ENCODE measurements around the gene TRAPPC11. TPM values are rescaled to one million over a fixed set of nuclear protein-coding genes. Genes with fewer than 3 reads are reported as not detected.

Gene TRAPPC11
- total and polyA plus RNA-seq, 2 experiments from 2014 or later = 15.0 to 42.7 TPM

- TF ChIP-seq, protein P1, sequence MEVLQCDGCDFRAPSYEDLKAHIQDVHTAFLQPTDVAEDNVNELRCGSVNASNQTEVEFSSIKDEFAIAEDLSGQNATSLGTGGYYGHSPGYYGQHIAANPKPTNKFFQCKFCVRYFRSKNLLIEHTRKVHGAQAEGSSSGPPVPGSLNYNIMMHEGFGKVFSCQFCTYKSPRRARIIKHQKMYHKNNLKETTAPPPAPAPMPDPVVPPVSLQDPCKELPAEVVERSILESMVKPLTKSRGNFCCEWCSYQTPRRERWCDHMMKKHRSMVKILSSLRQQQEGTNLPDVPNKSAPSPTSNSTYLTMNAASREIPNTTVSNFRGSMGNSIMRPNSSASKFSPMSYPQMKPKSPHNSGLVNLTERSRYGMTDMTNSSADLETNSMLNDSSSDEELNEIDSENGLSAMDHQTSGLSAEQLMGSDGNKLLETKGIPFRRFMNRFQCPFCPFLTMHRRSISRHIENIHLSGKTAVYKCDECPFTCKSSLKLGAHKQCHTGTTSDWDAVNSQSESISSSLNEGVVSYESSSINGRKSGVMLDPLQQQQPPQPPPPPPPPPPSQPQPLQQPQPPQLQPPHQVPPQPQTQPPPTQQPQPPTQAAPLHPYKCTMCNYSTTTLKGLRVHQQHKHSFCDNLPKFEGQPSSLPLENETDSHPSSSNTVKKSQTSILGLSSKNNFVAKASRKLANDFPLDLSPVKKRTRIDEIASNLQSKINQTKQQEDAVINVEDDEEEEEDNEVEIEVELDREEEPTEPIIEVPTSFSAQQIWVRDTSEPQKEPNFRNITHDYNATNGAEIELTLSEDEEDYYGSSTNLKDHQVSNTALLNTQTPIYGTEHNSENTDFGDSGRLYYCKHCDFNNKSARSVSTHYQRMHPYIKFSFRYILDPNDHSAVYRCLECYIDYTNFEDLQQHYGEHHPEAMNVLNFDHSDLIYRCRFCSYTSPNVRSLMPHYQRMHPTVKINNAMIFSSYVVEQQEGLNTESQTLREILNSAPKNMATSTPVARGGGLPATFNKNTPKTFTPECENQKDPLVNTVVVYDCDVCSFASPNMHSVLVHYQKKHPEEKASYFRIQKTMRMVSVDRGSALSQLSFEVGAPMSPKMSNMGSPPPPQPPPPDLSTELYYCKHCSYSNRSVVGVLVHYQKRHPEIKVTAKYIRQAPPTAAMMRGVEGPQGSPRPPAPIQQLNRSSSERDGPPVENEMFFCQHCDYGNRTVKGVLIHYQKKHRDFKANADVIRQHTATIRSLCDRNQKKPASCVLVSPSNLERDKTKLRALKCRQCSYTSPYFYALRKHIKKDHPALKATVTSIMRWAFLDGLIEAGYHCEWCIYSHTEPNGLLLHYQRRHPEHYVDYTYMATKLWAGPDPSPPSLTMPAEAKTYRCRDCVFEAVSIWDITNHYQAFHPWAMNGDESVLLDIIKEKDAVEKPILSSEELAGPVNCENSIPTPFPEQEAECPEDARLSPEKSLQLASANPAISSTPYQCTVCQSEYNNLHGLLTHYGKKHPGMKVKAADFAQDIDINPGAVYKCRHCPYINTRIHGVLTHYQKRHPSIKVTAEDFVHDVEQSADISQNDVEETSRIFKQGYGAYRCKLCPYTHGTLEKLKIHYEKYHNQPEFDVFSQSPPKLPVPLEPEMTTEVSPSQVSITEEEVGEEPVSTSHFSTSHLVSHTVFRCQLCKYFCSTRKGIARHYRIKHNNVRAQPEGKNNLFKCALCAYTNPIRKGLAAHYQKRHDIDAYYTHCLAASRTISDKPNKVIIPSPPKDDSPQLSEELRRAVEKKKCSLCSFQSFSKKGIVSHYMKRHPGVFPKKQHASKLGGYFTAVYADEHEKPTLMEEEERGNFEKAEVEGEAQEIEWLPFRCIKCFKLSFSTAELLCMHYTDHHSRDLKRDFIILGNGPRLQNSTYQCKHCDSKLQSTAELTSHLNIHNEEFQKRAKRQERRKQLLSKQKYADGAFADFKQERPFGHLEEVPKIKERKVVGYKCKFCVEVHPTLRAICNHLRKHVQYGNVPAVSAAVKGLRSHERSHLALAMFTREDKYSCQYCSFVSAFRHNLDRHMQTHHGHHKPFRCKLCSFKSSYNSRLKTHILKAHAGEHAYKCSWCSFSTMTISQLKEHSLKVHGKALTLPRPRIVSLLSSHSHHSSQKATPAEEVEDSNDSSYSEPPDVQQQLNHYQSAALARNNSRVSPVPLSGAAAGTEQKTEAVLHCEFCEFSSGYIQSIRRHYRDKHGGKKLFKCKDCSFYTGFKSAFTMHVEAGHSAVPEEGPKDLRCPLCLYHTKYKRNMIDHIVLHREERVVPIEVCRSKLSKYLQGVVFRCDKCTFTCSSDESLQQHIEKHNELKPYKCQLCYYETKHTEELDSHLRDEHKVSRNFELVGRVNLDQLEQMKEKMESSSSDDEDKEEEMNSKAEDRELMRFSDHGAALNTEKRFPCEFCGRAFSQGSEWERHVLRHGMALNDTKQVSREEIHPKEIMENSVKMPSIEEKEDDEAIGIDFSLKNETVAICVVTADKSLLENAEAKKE (CRISPR knock-in tag; IDR thresholded peaks at IDR 0.05) = no peak
- TF ChIP-seq, protein P2, sequence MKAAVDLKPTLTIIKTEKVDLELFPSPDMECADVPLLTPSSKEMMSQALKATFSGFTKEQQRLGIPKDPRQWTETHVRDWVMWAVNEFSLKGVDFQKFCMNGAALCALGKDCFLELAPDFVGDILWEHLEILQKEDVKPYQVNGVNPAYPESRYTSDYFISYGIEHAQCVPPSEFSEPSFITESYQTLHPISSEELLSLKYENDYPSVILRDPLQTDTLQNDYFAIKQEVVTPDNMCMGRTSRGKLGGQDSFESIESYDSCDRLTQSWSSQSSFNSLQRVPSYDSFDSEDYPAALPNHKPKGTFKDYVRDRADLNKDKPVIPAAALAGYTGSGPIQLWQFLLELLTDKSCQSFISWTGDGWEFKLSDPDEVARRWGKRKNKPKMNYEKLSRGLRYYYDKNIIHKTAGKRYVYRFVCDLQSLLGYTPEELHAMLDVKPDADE (IDR thresholded peaks at IDR 0.05) = no peak
- TF ChIP-seq POLR2AphosphoS5 (IDR thresholded peaks at IDR 0.05; ENCODE audit: low read depth) = no peak
- TF ChIP-seq STAT1 (IDR thresholded peaks at IDR 0.05; ENCODE audit: unreplicated experiment) = no peak
- no peak for TF ChIP-seq ZNF331 (CRISPR knock-in tag; IDR thresholded peaks at IDR 0.05; ENCODE audit: low read depth)
- no peak for TF ChIP-seq JUNB (IDR thresholded peaks at IDR 0.05; ENCODE audit: unreplicated experiment)
- no peak for TF ChIP-seq ZNF114 (CRISPR knock-in tag; IDR thresholded peaks at IDR 0.05)
These were observed 69.4 kb downstream of the TRAPPC11 start (continued) for GRCh38 chr4:183728223-183729068.

DNA sequence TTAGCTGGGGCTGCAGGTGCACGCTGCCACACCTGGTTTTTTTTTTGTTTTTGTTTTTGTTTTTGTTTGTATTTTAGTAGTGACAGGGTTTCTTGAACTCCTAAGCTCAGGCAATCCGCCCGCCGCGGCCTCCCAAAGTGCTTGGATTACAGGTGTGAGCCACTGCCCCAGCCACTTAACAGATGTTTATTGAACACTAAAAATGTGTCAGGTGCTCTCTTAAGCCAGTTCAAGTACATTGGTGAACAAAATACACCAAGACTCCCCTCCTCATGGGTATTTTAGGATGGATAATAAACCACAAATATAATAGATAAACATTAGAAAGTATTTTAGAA is 69.9 kb downstream of the TRAPPC11 start:
- ATAC-seq = no peak
- H3K4me3 Mint-ChIP-seq = no peak overlapping the region
- H3K27ac ChIP-seq (ENCODE audit: low read depth) = no peak overlapping the region
- TF ChIP-seq ZNF114 (CRISPR knock-in tag; IDR thresholded peaks at IDR 0.05) (no peak), EZH2phosphoT487 (IDR thresholded peaks at IDR 0.05; ENCODE audit: unreplicated experiment) (no peak), ZNF331 (CRISPR knock-in tag; IDR thresholded peaks at IDR 0.05; ENCODE audit: low read depth) (no peak), CREB1 (CRISPR knock-in tag; IDR thresholded peaks at IDR 0.05; ENCODE audit: low read depth) (no peak), NANOG (IDR thresholded peaks at IDR 0.05; ENCODE audit: borderline replicate concordance) (no peak)
- TF ChIP-seq, protein P2 (IDR thresholded peaks at IDR 0.05) = no peak
- TF ChIP-seq, protein P3, sequence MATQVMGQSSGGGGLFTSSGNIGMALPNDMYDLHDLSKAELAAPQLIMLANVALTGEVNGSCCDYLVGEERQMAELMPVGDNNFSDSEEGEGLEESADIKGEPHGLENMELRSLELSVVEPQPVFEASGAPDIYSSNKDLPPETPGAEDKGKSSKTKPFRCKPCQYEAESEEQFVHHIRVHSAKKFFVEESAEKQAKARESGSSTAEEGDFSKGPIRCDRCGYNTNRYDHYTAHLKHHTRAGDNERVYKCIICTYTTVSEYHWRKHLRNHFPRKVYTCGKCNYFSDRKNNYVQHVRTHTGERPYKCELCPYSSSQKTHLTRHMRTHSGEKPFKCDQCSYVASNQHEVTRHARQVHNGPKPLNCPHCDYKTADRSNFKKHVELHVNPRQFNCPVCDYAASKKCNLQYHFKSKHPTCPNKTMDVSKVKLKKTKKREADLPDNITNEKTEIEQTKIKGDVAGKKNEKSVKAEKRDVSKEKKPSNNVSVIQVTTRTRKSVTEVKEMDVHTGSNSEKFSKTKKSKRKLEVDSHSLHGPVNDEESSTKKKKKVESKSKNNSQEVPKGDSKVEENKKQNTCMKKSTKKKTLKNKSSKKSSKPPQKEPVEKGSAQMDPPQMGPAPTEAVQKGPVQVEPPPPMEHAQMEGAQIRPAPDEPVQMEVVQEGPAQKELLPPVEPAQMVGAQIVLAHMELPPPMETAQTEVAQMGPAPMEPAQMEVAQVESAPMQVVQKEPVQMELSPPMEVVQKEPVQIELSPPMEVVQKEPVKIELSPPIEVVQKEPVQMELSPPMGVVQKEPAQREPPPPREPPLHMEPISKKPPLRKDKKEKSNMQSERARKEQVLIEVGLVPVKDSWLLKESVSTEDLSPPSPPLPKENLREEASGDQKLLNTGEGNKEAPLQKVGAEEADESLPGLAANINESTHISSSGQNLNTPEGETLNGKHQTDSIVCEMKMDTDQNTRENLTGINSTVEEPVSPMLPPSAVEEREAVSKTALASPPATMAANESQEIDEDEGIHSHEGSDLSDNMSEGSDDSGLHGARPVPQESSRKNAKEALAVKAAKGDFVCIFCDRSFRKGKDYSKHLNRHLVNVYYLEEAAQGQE (IDR thresholded peaks at IDR 0.05; ENCODE audit: unreplicated experiment) = no peak

More for the DNA sequence above, 69.9 kb downstream of the TRAPPC11 start:
- Mint-ChIP-seq H3K36me3 (ENCODE audit: low read depth) (peaks cover 3% of the 10 kb centered on the region; the same call in 1 of the 3 replicates), H3K4me1 (peaks cover 1% of the 10 kb centered on the region; the same call in 1 of the 3 replicates), H3K9me3 (peaks cover 3% of the 10 kb centered on the region), H3K27ac (no peak overlapping the region), H3K27me3 (ENCODE audit: insufficient read depth, low read depth, poor library complexity) (peaks cover 6% of the 10 kb centered on the region)
- no peak for DNase-seq (ENCODE audit: low spot score)
- Histone ChIP-seq H2AFZ (no peak overlapping the region), H3K4me3 (no peak overlapping the region), H3K9me2 (ENCODE audit: insufficient read depth) (0 out of 2 replicates have a peak, but pooled peaks cover 5% of the 10 kb centered on the region), H3K36me3 (ENCODE audit: insufficient read depth) (no peaks in the 10 kb centered on the region), H3K27me3 (ENCODE audit: insufficient read depth) (no peaks in the 10 kb centered on the region), H4K20me1 (replicated peaks; ENCODE audit: insufficient read depth) (no peaks in the 10 kb centered on the region), H3K79me2 (replicated peaks; ENCODE audit: insufficient read depth) (no peaks in the 10 kb centered on the region), H3F3A (replicated peaks; ENCODE audit: low read depth) (no peaks in the 10 kb centered on the region), H3K4me1 (ENCODE audit: insufficient read depth) (0 out of 2 replicates have a peak, but pooled peaks cover 1% of the 10 kb centered on the region), H3K4me2 (no peak overlapping the region)

Measured in GM23338 (cell line).